ENCODE measurements around the gene COBL.

The COBL gene

DNA sequence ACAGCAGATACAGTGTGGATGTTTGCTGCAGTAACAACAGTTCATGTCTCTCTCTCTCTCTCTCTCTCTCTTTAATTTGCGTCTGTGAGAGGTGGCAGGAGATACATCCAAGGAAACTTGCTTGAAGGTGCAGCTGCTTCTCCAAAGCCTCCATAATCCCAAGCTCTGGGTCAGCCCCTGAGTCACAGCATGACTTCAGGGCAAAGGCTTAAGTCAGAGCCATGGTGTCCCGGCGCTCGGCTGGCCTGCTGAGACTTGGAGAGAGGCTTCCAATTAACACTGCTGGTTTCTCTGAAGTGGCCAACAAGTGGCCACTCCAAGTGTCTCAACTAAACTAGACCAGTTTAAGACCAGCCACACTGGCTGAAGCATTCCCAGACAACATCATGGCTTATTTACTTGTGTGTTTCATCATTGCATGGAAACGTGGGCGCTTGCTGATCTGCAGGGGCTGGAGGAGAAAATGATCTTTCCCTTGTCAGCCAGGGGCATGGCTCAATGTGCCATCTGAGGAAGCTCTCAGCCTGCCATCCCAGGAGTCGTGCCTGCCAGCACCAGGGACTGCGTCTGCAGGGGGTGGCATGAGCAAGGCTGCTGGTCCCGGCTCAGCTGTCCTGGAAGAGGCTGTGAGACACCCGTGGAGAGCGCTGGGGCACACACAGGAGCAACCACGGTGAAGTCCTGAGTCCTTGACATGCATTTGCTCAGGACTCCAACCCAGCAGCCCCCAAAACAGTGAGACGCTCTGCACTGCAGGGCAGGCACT is 254.2 kb downstream of the COBL start:
- no peak for DNase-seq (ENCODE audit: extremely low read depth, insufficient read length)
- no peaks in the 10 kb centered on the region; the same call in 1 of the 2 replicates for H3K27me3 ChIP-seq (replicated peaks; ENCODE audit: control insufficient read depth, insufficient read depth, low read length)
- H3K36me3 ChIP-seq (ENCODE audit: control insufficient read depth, insufficient read depth, low read length), result no peaks in the 10 kb centered on the region
- TF ChIP-seq CTCF (IDR thresholded peaks at IDR 0.05; ENCODE audit: insufficient read depth, low read length, poor library complexity, severe bottlenecking), result no peak
- H3K4me3 ChIP-seq (replicated peaks; ENCODE audit: low read depth, low read length), result no peak overlapping the region

- no peak for TF ChIP-seq CTCF (IDR thresholded peaks at IDR 0.05; ENCODE audit: insufficient read depth, low read length, poor library complexity, severe bottlenecking)
- DNase-seq (ENCODE audit: extremely low read depth, insufficient read length), result no peak
- Histone ChIP-seq H3K27me3 (replicated peaks; ENCODE audit: control insufficient read depth, insufficient read depth, low read length) (no peaks in the 10 kb centered on the region; the same call in 1 of the 2 replicates), H3K36me3 (ENCODE audit: control insufficient read depth, insufficient read depth, low read length) (no peaks in the 10 kb centered on the region), H3K4me3 (replicated peaks; ENCODE audit: low read depth, low read length) (no peak overlapping the region)
Measured at GRCh38 chr7:51060536-51060935, 256.1 kb downstream of the COBL start.

DNA sequence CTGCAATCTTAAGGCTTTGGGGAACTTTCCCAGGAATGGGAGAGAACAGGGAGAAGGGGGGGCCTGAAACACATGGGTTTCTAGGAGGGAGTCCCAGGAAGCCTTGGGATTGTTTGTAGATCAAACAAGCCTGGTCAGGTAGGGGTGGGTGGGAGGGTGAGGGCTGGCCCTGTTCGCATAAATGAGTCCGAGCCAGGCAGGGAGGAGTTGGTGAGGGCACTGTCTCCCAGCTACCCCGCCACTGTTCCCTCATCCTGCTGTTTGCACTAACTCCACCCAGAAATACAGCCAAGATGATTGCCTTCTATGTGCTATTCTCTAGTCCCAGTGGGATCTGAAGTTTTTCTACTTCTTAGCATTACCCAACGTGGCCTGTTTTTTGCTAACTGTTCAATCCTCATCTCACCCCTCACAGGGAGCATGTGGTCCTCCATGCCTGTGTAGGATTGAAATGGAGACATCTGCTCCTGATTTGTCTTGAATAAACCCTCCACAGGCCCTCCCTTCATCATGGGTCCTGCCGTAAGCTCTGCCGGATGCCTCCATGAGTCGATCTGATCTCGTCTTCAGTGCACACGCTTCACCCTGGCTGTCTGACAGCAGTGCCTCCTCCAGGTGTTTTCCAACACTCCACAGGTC is 257.0 kb downstream of the COBL start:
- no peak for DNase-seq (ENCODE audit: extremely low read depth, insufficient read length)
- Histone ChIP-seq H3K27me3 (replicated peaks; ENCODE audit: control insufficient read depth, insufficient read depth, low read length) (no peaks in the 10 kb centered on the region; the same call in 1 of the 2 replicates), H3K4me3 (replicated peaks; ENCODE audit: low read depth, low read length) (no peak overlapping the region), H3K36me3 (ENCODE audit: control insufficient read depth, insufficient read depth, low read length) (no peaks in the 10 kb centered on the region)
- TF ChIP-seq CTCF (IDR thresholded peaks at IDR 0.05; ENCODE audit: insufficient read depth, low read length, poor library complexity, severe bottlenecking), result no peak

DNA sequence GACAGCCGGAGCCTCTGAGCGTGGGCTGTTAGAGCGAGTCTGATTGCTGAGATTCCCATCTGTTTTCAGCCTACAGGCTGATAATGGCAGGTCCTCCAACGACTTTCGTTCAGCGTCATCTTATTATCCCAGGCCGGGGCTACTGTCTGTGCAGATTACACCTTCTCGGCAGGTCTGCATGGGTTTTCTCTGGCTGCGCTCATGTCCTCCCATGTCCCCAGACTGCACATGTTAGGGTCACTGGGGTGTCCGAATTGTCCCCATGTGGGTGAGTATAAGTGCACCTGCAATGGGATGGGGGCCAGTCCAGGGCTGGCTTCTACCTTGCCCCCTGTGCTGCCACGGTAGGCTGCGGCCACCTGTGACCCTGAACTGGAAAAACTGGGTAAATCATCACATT is 257.8 kb downstream of the COBL start:
- TF ChIP-seq CTCF (IDR thresholded peaks at IDR 0.05; ENCODE audit: insufficient read depth, low read length, poor library complexity, severe bottlenecking), result no peak
- DNase-seq (ENCODE audit: extremely low read depth, insufficient read length), result no peak
- no peaks in the 10 kb centered on the region; the same call in 1 of the 2 replicates for H3K27me3 ChIP-seq (replicated peaks; ENCODE audit: control insufficient read depth, insufficient read depth, low read length)

GRCh38 chr7:51055039-51055840 is 261.4 kb downstream of the COBL start:
- DNase-seq (ENCODE audit: extremely low read depth, insufficient read length), result no peak
- H3K27me3 ChIP-seq (replicated peaks; ENCODE audit: control insufficient read depth, insufficient read depth, low read length), result no peaks in the 10 kb centered on the region
- TF ChIP-seq CTCF (IDR thresholded peaks at IDR 0.05; ENCODE audit: insufficient read depth, low read length, poor library complexity, severe bottlenecking), result no peak
- H3K4me3 ChIP-seq (replicated peaks; ENCODE audit: low read depth, low read length), result no peak overlapping the region
- H3K36me3 ChIP-seq (ENCODE audit: control insufficient read depth, insufficient read depth, low read length), result no peaks in the 10 kb centered on the region

More for the DNA sequence above, 257.8 kb downstream of the COBL start:
- Histone ChIP-seq H3K36me3 (ENCODE audit: control insufficient read depth, insufficient read depth, low read length) (no peaks in the 10 kb centered on the region), H3K4me3 (replicated peaks; ENCODE audit: low read depth, low read length) (no peak overlapping the region)

All from GM06990 (cell line).